Stimulated activated CD8-positive, alpha-beta memory T cell treated with anti-CD3 and anti-CD28 coated beads, Interleukin-7, amount 100 ng/mL, for 4 hours (primary cell): ENCODE measurements around the gene RET.
A peak's percentile ranks its signal among the peaks of the same experiment; 100 is the strongest.
"Not testable (repeated sequence)": the region's sequence is repeated elsewhere in the genome, so short reads cannot be mapped to it uniquely, and the experiment has no call there.

Source experiments
- DNase-seq, 2 donors: peaks; one replicate each; pipeline ENCODE4 v3.0.0-alpha.2; 2020; ENCODE audit warnings: low read depth in 2 of 2

Gene RET

DNA sequence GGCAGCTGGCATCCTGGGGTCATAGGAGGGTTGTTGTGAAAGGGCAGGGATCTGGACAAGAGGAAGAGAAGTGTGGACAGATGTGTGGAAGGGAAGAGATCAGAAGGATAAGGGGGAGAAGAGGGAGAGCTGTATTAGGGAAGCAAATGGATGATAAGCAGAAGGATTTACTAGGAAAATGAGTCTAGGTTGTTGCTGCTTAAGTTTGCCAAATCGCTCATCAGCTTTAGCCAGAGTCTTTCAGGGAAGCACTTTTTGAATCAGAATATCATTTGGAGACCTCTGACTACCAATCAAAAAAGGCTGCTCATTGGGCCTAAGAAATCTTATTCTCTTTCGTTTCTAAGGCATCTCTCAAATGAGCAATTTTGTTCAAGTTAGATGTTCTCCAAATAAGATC is 58.8 kb downstream of the RET start:
- DNase-seq, result no peak

GRCh38 chr10:43136432-43136831 is 59.6 kb downstream of the RET start:
- DNase-seq, result no peak

GRCh38 chr10:43136995-43137716 is 60.3 kb downstream of the RET start:
- no peak for DNase-seq

DNA sequence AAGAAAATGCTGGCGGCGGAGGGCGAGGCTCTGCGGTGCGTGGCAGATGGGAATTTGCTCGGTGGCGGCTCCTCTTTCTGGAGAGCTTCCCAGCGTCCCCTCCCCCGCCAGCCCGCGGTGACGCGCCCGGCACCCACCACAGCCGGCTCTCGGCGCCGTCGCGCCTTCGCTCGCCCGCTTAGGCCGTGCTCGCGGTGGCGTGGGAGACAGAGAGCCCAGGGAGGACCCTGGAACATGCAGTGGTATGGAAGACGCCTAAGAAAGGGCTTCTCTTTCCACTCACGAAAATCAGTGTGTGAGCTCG is 60.8 kb downstream of the RET start:
- DNase-seq, result peak in 1 of 2 donors; percentile 47

DNA sequence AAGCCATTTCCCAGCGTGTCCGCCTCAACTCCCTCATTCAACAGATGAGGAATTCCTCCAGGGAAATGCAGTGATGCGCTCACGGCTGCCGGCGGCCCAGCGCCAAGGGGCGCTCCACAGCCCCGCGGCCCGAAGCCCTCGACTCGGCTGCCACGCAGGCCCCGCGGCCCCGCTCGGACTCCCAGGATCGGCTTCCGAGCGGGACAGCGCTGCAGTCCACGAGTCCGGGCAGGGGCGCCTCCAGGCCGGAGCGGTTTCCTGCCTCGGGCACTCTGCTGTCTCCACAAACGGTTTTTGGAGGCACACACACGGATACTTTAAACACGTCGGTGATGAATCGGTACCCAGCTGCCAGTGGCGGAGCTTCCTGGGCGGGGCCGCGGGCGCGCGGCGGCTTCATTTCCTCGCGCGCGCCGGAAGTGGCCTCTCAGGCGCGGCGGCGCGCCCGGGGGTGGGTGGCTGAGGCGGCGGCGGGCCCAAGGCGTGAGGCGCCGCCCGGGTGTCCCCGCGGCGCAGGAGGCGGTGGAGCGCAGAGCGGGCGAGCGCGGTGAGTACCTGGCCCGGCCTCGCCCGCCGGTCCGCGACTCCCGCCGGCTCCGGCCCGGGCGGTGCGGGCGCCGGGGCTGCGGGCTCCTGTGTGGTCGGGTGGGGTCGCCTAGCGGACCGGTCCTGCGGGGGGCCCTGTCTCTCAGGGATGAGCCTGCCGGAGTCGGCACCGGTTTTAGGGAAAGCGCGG is 61.3 kb downstream of the RET start, which contains the start of gene CSGALNACT2:
CSGALNACT2 (plus strand) TSS at position 425 of the 736 bp plus-strand sequence. CDS start 16,705 bp downstream, outside the sequence.
- DNase-seq, result peak; percentile 70 to 88

- peak; percentile 42 to 54 for DNase-seq
Observed at GRCh38 chr10:43138757-43139241, 61.9 kb downstream of the RET start.

DNA sequence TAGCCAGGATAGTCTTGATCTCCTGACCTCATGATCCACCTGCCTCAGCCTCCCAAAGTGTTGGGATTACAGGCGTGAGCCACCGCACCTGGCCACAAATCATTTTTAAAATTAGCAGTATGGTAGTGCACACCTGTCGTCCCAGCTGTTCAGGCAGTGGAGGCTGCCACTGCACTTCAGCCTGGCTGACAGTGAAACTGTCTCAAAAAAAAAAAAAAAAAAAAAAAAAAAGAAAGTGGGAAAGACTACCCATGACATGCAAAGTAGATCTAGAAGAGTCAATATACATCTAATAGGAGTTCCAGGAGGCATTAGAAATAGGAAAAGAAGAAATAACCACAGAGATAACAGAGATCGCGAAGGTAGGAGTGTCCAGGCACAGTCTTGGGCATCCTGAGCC is 64.6 kb downstream of the RET start:
- DNase-seq, result no peak

DNA sequence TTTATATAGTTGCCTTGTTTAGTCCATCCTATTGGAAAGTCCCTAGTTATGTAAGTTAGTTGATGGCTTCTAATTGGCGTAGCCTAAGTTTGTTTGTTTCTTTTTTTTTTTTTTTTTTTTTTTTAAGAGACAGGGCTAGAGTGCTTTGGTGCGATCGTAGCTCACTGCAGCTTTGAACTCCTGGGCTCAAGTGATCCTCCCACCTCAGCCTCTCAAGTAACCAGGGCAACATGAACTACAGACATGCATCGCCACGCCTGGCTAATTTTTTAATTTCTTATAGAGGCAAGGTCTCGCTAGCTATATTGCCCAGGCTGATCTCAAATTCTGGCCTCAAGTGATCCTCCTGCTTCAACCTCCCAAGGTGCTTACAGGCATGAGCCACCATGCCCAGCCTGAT is 68.4 kb downstream of the RET start:
- no peak for DNase-seq

- DNase-seq, result not testable (repeated sequence)
Observed at GRCh38 chr10:43145936-43146335, 69.1 kb downstream of the RET start.

GRCh38 chr10:43151371-43151770 is 74.5 kb downstream of the RET start:
- DNase-seq, result no peak

GRCh38 chr10:43153901-43154300 is 77.0 kb downstream of the RET start:
- DNase-seq, result no peak

DNA sequence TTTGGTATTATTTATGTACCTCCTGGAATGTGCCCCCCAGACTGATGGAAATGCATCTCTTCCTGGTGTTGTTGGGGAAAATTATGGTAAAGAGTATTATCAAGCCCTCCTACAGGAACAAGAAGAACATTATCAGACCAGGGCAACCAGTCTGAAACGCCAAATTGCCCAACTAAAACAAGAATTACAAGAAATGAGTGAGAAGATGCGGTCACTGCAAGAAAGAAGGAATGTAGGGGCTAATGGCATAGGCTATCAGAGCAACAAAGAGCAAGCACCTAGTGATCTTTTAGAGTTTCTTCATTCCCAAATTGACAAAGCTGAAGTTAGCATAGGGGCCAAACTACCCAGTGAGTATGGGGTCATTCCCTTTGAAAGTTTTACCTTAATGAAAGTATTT is 78.4 kb downstream of the RET start:
- DNase-seq, result no peak

- no peak for DNase-seq
Observed at GRCh38 chr10:43155741-43156140, 78.9 kb downstream of the RET start.

DNA sequence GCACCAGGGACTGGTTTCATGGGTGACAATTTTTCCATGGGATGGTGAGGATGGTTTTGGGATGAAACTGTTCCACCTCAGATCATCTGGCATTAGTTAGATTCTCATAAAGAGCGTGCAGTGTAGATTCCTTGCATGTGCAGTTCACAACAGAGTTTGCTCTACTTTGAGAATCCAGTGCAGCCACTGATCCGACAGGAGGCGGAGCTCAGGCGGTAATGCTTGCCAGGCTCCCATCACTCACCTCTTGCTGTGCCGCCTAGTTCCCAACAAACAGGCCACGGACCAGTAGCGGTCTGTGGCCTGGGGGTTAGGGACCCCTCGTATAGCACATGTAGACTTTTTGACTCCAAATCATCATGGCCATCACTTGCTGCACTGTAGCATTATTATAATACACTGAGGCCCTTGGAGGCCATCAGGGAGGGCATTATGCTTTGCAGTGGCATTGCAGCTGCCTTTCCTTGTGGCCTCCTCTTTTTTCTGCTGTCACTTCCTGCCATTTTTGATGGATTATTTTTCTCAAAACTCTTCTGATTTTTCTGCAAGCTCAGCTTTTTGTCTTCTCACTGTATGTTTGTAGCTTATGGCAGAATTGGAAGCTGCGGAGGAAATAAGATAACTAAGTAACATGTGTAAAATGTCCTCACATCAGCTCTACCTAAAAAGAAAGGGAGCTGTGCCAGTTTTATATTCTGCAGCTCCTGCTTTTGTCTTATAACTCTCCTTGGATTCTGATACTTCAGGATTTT is 79.9 kb downstream of the RET start:
- DNase-seq, result no peak

GRCh38 chr10:43158636-43159035 is 81.8 kb downstream of the RET start:
- no peak for DNase-seq

DNA sequence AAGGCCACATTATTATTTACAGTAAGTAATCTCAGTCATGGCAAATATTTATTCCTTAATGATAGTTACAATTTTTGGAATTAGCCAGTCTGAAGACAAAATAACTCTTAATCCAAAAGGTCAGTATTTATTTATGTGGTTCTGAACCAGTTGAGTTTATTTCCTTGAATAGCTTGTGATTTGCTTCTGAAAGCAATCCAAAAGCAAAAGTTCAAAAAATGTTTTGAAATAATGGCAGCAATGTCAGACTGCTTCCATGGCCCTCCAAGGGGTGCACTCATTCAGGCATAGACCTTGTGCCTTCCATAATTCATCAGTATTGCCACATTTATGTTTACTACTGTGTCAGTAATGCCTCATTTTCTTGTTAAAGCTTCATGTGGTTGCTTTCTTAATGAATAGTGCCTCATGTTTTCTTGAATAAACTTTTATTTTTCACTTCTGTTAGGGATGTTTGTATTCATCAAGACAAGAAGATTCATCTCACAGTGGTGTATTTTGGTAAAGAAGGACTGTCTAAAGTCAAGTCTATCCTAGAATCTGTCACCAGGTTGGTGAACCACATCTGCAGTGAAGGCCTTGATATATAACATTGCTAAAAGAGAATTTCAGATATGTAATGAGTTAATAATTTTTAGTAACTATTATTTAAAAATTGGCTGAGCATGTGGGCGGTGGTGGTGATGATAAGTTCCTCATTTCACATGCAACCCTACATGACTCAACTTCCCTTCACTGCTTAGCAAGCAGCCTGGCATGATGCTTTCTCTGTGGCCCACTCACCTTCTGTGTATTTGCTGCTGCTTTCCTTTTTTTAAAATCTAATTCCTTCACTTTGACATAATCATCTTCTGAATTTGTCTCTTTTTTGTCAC is 83.4 kb downstream of the RET start:
- peak; percentile 10 to 13 for DNase-seq

- no peak for DNase-seq
Observed at GRCh38 chr10:43160921-43161255, 84.0 kb downstream of the RET start.

GRCh38 chr10:43162604-43163003 is 85.7 kb downstream of the RET start:
- DNase-seq, result no peak

DNA sequence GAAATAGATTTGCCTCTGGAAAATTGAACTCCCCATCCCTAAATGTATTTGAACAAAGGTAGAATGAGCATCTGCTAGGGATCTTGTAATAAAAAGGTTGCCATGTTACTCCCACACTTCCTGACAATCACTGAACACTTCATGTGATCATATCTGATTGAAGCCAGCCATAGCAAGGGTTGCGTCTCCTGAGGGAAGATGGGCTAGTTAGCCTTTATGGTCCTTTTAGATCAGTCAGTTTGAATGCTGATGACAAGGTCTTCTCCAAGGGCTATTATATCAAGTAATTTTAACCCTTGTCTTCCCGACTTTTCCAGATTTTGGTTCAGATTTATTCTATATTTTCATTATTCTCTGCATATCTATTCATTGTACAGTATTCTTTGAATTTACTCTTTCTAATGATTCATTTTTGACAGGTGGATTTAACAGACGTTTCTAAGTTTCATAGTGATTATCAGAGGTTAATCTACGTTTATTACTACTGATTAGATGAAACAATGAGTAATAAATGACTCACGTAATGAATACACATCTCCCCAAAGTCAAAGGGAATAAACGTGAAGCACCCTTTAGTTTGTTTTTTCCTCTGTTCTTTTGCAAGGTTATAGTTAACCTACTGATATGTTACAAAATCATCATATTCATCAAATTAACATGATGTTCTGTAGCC is 89.5 kb downstream of the RET start:
- DNase-seq, result no peak

DNA sequence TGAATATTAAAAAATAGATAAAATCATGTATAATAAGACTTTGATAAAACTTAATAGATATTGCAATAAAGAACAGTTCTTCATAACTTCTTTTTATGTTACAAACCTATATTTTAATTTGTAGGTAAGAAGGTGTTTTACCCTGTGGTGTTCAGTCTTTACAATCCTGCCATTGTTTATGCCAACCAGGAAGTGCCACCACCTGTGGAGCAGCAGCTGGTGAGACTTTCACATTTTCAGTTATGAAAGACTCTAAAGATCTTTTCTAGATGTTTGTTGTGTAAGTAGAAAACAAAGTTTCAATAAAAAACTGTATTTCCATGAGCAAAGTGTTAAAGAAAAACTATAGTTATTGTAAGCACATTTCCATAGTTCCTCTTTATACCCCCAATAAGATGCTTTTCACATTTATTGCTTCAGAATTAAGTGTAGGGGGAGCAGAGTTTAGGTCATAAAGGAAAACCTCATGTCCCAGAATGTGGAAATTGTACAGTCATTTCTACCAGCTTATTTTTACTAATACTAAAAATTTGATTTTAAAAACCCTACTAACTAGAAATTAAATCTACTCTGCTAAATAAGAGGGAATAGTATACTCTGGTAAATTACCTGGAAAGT is 90.1 kb downstream of the RET start:
- DNase-seq, result no peak

DNA sequence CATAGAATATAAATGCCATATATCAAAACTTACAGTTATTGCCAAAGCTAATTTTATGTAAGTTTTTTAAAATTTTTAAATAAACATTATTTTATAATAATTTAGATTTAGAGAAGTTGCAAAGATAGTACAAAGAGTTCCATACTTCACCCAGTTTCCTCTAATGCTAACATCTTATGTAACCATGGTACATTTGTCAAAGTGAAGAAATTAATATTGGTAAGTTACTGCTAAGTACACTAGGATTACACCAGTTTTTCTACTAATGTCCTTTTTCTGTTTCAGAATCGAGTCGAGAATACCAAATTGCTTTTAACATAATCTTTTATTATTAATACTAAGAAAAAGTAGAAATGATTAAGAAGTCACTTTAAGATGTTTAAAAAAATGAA is 90.6 kb downstream of the RET start:
- no peak for DNase-seq
